GM21737 (cell line): ENCODE measurements around the gene CNRIP1.
"Not testable (repeated sequence)": the region's sequence is repeated elsewhere in the genome, so short reads cannot be mapped to it uniquely, and the experiment has no call there.

Source experiments
- ATAC-seq: cut with Tn5 transposase; IDR thresholded peaks from one replicate; pipeline ENCODE4 v1.9.1; 2021; ENCODE audit warnings: mild to moderate bottlenecking, moderate library complexity; ENCODE audit not compliant: unreplicated experiment

CNRIP1 gene, protein sequence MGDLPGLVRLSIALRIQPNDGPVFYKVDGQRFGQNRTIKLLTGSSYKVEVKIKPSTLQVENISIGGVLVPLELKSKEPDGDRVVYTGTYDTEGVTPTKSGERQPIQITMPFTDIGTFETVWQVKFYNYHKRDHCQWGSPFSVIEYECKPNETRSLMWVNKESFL

DNA sequence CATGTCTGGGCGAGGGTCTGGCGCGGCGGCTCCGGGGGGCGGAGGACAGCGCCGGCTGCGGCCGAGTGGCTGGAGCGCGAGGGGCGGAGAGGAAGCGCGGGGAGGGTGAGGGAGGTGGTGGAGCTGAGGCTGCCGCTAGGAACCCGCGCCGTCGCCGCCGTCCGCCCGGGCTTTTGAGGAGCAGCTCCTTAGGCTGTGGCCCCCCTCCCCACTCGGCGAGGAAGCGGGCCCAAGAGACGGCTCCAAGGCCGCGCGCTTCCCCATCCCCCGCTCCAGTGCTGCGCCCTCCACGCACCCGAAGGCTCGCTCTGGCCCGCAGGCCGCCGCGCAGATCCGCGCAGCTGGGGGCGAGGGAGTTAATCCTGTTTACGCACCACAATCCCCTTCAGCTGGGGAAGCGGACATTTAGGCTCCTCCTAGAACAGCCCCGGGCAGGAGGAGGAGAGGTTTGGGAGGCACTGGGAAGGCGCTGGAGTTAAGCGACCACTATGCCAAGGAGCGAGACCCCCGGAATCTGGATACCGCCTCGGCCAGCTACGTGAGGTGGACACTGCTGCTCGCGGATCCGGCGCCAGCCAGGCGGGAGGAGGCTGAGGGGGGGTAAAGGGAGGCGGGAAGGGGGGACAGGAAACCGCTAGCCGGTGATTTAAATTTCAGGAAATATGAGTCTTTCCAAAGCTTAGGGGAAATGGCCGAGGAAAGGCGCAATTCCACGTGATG, at the start of gene CNRIP1:
Gene CNRIP1, minus strand, starts transcription at position 552 of the 720 bp plus-strand sequence. Its CDS starts 549 bp downstream, at position 3.
- ATAC-seq, result no peak

DNA sequence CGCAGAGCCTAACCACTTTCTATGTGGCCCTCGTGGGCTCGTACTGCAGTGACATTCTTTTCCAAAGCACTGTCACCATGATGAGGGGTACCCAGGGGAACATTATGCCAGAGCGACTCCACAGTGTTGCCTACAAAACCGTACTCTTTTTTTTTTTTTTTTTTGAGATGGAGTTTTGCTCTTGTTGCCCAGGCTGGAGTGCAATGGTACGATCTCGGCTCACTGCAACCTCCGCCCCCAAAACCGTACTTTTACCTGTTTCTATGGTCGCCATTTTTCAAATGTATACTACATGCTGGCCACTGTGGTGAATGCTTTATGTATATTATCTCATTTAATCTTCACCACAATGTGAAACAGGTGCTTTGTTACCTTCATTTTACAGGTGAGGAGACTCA, 49.6 kb upstream of the CNRIP1 start:
- ATAC-seq, result no peak

DNA sequence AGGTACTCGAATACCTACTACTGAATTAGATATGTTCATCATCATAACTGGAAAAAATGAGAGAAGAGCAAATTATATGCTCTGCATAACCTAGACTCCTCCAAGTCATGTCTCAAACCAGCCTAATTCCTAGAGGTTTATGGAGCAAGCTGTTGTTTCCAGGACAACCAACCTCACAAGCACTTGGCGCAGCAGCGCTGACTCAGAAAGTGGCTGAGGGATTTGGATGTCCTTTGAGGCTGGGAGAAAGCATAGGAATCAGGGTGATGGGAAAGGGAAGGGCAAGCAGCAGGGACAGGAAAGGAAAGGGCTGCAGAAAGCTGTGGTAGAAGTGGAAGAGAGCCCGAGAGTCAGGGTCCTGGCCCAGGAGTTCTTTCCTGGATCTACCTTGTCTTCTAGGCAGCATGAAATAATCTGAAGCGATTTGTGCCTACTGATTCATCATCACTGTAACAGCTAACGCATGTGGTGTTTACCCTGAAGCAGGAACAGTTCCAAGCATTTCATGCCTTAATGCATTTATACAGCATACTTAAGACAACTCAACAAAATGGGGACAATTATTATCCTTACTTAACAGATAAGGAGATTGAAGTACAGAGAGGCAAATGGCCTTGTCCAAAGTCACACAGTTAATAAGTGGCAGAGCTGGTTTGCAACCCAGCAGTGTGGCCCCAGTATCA, 49.0 kb upstream of the CNRIP1 start:
- ATAC-seq, result no peak

DNA sequence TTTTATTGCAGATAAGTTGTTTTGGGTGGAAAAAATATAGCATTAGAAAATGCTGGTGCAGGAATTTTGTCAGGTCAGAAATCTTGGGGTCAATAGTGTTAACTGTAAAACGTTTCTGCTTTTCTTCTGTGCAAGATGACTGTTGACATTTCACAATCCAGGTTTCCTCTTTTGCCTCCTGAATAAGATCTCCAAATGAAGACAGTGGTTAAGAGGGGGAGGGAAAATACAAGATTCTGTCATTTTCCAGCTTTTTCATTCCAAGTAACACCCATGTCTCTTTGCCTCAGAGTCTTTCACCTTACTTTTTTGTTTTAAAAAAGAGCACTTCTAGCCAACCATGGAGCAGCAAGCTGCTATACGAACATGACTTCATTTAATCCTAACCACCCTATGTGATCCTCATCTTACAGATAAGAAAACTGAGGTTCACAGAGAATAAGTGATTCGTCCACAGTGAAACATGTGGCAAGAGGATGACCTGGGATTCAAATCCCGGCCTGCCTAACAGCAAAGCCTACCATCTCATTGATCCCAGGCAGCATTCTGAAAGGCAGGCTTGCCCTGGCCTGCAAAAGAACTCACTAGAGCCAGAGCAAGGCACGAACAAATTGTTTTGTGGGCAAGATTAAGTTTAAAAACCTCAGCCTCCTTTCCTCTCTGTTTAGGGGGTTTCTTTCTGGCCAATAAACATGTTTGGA, 48.4 kb upstream of the CNRIP1 start:
- ATAC-seq, result no peak

DNA sequence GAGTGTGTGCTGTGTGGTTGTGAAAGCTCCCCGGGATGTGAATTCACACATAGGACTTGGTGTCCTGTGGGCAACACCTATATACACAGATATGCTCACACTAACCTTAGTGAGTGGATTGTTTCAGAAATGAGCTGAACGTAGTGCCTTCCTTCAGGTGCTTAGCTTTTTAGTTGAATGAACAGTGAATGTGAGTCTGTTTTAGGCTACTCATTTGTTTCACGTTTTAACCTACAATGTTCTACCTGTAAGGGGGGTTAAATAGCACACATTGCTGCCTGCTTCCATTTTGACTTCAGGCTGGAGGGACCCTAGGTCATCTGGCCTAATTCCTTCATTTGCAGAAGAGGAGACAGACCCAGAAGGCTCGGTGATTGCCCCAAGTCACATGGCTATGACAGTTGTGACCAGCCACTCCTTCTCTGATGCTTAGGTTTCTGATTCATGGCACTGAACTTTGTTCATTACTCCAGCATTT, 46.4 kb upstream of the CNRIP1 start:
- ATAC-seq, result peak; percentile 37

DNA sequence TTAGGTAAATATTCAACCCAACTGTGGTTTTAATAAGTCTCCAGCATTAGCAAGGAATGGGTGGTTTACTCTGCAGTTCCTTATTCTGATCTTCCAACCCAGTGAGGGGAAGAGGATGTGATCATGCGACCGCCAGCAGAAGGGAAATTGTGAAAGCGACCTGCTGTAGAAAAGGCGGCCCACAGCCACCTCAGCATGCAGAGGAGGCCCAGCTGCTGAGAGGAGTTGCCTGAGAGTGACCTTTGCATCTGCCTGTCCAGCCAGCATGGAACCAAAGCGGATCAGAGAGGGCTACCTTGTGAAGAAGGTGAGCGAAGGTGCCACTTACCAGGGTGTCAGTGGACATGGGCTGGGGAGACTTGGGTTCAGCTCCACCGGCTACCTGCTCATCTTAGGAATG, 45.3 kb upstream of the CNRIP1 start, which contains the start of gene PLEK:
Gene PLEK, plus strand, starts transcription at position 196 of the 400 bp plus-strand sequence. Its CDS starts 70 bp downstream, at position 266.
- ATAC-seq, result peak; percentile 64

DNA sequence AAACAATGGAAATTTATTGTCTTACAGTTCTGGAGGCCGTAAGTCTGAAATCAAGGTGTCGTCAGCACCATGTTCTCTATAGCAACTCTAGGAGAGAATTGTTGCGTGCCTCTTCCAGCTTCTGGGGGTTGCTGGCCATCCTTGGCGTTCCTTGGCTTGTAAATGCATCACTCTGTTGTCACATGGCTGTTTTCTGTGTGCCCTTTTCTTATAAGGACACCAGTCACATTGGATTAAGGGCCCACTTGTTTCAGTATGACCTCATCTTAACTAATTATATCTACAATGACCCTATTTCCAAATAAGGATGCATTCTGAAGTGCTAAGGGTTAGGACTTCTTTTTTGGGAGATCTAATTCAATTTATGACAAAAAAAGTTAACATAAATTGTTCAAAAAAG, 44.0 kb upstream of the CNRIP1 start:
- no peak for ATAC-seq

DNA sequence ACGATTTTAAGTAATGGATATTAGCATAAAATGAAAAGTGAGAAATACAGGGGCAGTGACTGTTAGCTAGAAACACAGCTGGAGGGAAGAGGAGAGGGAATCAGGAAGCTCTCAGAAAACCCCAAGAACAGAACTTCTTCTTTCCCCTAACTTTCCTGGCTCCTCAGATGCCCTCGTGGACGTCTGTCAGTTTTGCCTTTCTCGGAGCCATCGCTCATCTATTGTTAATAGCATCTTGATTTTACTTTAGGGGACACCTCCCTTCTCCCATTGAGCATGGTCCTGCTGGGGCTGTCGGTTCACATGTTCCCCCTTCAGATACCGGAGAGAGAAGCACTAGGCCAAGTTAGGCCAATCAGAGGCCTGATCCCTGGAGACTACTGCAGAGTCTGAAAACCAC, 43.0 kb upstream of the CNRIP1 start:
- ATAC-seq, result no peak

DNA sequence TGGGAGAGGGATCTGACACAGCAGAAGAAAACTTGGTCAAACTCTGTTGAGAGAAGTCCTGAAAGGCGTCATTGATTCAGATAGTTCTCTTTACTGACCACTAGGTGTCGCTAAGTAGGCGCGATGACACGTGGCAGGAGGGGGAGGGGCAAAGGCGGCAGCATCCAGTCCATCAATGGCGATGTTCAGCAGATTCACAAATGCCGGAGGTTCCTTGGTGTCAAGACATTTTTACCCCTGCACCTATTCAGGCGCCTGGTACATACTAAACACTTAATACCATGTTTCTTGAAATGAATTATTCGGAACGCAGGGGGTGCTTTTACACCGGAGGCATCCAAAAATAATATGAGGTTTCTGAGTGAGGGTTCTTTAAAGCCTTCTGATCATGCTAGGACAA, 42.3 kb upstream of the CNRIP1 start:
- peak; percentile 41 for ATAC-seq

DNA sequence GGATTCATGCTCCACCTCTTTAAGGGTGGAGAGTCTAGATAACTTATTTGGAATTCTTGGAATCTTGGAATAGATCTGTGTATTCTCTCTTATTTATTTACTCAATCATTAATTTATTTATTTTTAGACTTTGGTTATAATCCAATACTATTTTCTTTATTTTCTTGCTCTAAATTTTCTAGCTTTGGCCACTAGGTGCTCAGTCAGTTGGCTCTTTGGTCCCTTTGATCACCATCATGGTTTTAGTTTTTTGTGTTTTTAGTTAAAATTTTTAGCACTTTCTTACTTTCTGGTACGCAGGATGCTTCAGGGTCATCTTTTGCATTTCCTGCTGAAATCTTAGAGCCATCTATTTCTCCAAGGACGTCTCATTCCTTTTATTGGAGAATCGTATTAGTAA, 40.1 kb upstream of the CNRIP1 start:
- ATAC-seq, result no peak

DNA sequence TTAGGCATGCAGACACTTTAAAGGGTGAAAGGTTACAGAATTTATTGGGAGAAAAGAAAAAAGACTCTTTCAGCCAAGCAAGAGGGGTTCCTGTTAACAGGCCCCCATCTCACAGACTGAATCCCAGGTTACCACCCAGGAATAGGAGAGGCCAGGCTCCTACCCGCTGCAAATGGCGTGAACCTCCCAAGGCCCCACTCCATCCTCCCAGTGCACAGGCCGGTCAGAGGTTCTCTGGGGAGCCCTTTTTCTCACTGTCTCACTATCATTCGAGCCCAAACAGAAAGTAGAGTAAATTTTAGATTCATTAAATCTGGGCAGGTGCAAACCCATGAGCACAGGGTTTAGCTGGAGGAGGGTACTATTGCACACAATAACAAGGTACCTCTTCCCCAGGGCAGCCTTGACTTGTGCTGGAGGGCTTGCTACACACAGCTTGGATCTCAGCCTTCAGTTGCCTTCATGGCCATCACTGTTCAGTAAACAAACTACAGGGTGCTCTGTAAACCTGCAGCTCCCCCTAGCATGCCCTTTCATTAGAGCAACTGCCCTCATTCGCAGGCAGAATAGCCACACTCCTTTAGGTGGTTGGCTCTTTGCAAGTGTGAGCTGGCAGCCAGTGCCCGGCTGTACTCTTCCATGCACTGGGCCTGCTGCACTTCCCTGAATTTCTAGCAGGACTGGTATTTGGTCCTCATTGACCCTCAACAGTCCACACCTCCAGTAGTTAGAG, 38.0 kb upstream of the CNRIP1 start:
- peak; percentile 50 for ATAC-seq

DNA sequence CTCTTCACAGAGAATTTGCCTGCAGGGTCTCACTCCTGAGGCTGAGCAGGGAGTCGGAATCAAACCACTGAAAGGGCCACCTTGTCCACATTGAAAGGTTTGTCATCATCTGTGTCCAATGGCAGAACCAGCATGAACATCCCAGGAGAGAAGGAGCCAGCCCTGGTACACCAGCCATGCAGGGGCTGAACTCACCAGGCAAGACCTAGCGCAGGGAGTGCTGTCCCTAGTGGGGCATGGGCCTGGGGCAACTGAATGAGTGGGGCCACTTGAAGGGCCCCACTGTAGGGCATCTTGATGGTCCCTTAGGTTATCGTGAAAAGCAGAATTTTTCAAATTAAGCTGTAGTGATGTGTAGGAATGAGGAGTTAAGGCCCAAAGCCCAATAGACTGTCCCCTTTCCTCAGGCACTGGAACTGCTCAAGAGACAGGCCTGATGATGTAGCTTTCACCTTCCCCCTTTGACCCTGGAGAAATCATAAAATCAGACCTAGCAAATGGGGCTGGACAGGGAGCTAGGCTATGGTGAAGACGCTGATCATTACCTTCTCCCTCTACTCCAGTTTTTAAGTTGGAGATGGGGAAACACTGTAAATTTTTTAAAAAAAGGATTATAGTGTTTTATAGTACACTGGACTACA, 37.0 kb upstream of the CNRIP1 start:
- no peak for ATAC-seq

DNA sequence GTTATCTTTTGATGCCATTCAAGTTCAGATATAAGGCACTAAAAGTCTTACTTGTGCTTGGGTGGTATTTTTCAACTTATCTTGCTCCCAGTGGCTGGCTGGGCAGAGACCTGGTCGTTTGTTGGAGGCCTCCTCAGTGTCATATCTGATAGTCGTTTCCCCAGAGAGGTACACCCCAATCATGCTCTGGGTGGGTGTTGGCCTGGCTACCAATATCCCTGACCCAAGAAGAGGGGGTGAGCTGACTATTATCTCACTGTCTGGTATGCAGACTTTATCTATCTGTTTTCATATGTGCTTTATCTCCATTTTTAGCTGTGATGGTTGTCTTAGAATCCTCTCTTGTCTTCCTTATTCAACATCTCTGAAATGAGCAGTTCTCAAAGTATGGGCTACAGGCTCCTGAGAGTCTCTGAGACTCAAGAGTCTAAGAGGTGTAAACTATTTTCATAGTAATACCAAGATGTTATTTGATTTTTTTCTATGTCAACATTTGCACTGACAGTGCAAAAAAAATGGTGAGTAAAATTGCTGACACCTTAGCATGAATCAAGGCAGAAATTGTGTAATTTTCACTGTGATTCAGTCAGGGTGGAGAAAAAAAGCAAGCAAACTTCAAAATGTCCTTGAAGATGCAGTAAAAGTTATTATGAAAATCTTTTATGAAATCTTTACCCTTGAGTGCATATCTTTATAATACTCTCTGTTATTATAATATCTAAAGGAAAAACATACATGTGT, 33.1 kb upstream of the CNRIP1 start:
- no peak for ATAC-seq

DNA sequence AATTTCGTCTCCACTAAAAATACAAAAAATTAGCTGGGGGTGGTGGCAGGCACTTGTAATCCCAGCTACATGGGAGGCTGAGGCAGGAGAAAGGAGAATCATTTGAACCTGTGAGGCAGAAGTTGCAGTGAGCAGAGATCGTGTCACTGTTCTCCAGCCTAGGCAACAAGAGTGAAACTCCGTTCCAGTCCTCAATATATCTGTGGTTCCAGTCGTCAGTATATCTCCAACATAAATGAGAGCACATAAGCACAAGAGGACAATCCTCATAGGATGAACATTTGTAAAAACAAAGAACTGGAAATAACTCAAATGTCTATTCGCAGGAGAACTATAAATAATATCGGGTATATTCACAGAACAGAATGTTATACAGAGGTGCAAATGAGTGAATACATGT, 32.2 kb upstream of the CNRIP1 start:
- ATAC-seq, result no peak

DNA sequence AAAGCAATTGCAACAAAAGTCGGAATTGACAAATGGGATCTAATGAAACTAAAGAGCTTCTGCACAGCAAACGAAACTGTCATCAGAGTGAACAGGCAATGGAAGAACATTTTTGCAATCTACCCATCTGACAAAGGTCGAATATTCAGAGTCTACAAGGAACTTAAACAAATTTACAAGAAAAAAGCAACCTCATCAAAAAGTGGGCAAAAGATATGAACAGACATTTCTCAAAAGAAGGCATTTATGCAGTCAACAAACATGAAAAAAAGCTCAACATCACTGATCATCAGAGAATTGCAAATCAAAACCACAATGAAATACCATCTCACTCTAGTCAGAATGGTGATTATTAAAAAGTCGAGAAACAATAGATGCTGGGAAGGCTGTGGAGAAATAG, 29.3 kb upstream of the CNRIP1 start:
- not testable (repeated sequence) for ATAC-seq

DNA sequence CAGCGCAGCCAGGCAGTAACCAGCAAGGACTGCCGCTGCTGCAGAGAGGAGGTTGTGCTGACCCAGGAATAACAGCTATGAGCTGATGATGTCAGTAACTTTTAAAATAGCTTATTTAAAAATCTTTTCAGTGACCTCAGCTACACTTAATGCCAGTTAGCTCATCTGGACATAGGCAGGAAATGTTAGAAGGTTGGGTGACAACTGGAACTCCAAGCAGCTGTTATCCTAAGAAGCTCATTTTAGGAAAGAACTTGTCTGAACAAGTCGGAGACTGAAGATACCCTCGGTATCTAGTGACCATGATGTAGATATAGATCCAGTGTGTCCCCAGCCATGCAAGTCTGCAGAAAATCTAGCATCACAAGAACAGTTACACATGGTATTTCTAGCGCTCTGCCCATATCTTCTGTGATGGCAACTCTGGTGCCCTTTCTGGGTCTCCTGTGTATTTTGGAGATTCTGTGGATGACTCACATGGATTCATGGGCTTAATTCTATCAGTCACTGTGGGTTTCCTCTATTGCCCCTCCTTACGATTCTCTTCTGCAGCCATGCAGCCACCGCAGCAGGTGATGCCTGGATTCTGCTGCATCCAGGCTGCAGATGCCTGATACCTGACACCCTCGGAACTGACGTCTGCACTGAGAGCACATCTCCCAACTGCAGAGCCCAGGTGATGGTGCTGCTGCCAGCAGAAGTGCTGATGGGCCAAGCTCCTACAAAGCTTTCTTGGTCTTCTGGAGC, 25.6 kb upstream of the CNRIP1 start:
- ATAC-seq, result no peak

DNA sequence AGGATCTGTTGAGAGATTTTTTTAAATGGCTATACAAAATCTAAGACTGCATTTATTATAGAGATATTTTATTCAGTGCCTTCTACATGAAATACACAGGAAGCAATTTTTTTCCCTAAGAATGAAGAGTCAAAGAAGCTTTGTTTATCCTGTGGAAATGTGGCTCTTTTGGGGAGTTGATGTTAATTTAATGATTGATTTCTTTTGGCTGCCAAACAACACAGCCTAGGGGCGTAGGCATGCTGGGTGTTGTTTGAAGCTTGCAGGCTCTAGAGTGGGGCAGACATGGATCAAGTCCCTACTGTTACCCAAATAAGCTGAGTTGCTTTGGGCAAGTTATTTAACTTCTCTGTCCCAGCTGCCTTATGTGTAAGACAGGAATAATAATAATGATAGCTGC, 24.3 kb upstream of the CNRIP1 start:
- ATAC-seq, result no peak

DNA sequence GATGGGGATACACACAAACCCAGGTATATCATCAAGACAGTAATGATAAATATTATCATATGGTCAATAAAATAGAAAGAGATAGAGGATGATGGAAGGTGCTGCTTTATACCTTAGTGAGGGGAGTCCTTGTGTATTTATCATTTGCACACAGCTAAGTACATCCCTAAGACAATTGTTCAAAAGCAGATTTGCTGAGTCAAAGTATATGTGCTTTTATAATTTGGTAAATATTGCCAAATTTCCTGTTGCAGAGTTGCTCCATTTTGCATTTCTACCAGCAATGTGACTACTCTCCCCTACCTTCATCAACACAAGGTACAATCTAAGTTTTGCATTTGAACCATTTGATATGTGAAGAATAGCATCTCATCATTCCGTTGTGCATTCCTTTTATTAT, 22.7 kb upstream of the CNRIP1 start:
- no peak for ATAC-seq

DNA sequence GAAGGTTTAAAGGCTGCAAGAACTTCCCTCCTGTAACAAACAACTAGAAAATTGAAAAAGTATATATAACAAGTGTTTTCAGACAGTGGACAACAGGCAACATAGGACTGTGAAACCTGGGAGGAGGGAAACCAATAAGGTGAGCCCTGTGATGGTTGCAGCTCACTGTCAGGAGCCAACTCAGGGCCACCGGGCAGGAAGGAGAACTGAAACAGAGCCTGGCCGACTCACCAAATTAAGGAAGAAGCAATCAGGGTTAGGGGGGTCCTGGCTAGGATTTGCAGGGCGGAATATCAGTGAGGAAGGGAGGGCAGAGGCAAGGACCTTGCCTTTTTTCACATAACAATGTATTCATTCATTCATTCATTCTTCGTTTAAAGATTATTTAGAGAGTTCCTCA, 21.8 kb upstream of the CNRIP1 start:
- no peak for ATAC-seq
